NCI-H526 (cell line): Measurements from ENCODE around the gene CHTF18.

Experiments used
- DNase-seq, 2 experiments: peaks; one replicate each; lab custom pipeline; 2025; lab: John Stamatoyannopoulos, UW

The CHTF18 gene

DNA sequence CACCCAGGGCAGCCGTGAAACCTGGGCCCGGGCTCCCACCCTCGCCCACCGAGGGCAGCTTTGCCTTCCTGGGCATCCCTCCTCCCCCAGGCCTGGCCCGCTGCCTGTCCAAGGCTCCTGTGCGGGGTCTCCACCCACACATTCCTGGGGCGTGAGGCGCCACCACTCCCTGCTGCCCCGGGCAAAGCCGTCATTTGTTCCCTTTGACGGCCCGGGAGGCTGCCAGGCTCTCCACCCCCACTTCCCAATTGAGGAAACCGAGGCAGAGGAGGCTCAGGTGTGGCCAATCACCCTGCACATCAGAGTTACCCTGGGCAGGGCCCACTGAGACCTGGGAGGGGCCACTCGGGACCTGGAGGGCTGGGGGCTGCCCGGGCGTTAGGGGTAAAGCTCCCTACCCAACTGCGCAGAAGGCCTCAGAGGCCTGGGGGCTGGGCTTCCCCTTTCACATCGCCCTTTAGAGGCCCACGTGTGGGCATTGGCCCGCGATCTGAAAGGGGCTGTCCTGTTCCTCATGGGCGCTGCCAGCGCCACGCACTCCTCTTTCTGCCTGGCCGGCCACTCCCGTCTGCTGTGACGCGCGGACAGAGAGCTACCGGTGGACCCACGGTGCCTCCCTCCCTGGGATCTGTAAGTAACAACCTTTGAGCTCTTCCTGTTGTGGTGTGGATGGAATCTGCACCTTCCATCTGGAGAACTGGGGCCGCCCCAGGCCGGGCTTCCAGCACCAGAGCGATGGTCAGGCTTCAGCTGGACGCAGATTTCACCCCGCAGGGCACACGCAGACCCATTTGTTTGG is 27.7 kb upstream of the CHTF18 start, which contains the start of gene MSLN:
Gene MSLN (plus strand): TSS at position 190 of the 799 bp plus-strand sequence. CDS start 1,947 bp downstream, outside the sequence.
- no peak for DNase-seq

GRCh38 chr16:761625-762513 is 26.6 kb upstream of the CHTF18 start:
- no peak for DNase-seq

- no peak for DNase-seq
Observed at GRCh38 chr16:762595-763268, 25.7 kb upstream of the CHTF18 start.

DNA sequence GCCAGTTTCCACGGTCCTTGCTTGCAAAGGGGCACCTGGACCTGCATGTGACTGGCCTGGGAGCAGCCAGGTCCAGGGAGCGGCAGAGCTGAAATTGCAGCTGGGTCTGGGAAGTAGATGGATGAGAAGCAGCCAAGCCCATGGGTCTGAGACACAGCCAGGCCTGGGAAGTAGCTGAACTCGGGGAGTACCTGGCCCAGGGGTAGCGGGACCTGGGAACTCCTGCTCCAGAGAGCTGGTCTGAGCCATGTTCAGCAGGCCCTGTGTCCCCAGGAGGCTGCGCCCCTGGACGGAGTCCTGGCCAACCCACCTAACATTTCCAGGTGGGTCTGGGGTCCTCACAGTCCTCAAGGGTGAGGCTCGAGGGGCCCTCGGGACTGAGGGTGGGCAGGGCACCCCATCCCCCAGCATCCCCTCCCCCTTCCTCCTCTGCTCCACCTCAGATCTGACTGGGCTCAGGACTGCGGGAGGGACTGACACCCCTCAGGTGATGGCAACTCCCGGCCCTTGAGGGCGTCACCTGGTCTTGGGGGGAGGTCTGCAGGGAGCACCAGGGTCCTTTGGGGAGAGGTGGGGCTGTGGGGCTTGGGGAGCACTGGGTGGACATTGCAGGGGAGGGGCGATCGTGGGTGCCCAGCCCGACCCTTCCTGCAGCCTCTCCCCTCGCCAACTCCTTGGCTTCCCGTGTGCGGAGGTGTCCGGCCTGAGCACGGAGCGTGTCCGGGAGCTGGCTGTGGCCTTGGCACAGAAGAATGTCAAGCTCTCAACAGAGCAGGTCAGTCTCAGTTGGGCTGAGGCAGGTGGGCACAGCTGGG is 24.8 kb upstream of the CHTF18 start:
- DNase-seq: no peak

- no peak for DNase-seq
Observed at GRCh38 chr16:764184-764750, 24.2 kb upstream of the CHTF18 start.

GRCh38 chr16:764848-765487 is 23.5 kb upstream of the CHTF18 start:
- DNase-seq: no peak

GRCh38 chr16:765488-765865 is 22.9 kb upstream of the CHTF18 start:
- no peak for DNase-seq

GRCh38 chr16:766008-766819 is 22.2 kb upstream of the CHTF18 start:
- DNase-seq: no peak

DNA sequence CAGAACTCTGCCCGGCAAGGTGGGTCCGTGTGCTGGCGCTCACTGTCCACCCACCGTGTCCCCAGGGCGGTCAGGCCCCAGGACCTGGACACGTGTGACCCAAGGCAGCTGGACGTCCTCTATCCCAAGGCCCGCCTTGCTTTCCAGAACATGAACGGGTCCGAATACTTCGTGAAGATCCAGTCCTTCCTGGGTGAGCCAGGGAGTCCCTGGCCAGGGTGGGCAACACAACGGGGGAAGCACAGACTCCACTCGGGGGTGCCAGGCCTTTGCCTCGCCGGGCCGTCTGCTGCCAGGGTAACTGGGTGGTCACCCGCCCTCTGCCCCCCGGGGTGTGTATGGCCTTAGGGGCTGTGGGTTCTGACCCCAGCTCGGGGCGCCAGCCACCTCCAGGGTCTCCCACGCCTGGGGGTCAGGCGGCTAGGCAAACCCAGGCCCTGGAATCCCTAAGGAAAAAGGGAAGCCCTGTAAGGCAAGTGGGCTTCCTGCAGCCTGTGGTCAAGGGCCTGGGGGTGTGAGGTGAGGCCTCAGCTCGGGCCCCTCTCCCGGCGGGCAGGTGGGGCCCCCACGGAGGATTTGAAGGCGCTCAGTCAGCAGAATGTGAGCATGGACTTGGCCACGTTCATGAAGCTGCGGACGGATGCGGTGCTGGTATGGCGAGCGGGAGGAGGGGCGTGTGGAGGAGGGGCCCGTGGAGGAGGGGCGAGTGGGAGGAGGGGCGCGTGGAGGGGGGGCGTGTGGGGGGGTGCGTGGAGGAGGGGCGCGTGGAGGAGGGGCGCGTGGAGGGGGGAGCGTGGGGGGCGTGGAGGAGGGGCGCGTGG is 21.4 kb upstream of the CHTF18 start:
- no peak for DNase-seq

DNA sequence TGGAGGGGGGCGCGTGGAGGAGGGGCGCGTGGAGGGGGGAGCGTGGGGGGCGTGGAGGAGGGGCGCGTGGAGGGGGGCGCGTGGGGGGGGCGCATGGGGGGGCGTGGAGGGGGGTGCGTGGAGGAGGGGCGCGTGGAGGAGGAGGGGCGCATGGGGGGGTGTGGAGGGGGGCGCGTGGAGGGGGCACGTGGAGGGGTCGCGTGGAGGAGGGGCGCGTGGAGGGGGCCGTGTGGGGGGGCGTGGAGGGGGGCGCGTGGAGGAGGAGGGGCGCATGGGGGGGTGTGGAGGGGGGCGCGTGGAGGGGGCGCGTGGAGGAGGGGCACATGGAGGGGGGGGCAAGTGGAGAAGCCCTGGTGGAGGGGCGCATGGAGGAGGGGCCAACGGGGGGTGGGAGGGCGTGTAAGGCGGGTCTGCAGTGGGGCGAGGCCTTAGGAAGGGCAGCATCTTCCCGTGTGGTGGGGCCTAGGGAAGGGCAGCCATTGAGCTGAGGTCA is 20.6 kb upstream of the CHTF18 start:
- DNase-seq: no peak

- no peak for DNase-seq
Observed at GRCh38 chr16:768428-768827, 20.0 kb upstream of the CHTF18 start.

- DNase-seq: no peak
Observed at GRCh38 chr16:769184-769784, 19.1 kb upstream of the CHTF18 start.

GRCh38 chr16:769934-770333 is 18.5 kb upstream of the CHTF18 start:
- no peak for DNase-seq

GRCh38 chr16:770411-770810 is 18.0 kb upstream of the CHTF18 start:
- no peak for DNase-seq

DNA sequence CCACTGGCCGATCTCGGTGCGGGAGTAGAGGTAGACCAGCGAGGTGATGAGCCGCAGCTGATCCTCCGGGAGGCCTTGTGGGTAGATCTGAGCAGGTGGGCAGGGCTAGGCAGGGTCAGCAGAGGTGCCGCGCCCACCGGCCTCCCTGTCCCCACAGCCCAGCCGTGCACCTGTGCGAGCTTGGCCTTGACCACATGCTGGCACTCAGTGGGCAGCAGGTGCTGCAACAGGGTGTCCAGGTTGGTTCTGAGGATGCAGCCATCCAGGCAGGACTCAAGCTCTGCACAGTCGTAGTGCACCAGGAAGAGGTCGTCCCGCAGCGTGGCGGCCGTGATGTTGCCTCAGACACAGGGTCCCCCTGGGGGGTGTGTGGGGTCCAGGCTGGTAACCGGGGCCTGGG is 15.5 kb upstream of the CHTF18 start:
- no peak for DNase-seq

DNA sequence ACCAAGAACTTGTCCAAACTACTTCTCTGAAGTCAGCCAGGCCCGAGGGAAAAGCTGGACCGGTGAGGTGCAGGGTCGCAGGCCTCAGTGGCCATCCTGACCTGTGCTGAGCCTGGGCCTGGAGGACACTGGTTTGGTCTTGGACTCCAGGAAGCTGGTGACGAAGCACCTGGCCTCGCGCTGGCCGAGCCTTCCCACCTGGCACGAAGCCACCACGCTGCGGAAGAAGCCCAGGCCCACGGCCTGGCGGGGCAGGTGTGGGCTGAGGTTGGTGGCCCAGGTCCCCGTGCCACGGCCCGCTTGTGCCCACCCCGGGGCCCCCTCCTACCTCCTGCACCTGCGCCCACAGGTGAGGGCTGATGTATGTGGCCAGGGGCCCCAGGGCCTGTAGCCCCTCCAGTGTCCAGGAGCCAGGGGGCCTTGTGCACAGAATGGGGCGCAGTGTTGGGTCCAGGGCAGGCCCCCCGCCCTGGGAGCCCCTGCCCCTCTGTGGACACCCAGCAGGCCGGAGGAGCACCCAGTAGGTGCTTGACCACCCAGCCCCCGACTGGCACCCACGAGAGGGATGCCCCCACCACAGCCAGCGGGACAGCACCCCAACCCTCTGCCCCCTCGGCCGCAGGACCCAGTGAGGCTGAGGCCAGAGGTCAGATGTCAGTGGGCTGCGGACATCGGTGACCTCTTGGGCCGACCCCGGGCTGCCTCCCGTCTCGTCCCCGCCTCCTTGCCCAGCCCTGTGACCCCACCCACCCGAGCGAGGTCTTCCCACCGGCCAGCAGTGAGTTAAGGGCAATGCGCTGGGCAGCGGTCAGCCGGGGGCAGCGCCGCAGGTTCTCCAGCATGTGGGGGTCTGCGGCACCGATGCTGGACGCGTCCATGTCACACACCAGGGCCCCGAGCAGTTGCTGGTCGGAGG is 14.1 kb upstream of the CHTF18 start:
- DNase-seq: no peak

- no peak for DNase-seq
Observed at GRCh38 chr16:775236-775796, 13.1 kb upstream of the CHTF18 start.
